ENCODE measurements around the gene DUSP14. TPM values are rescaled to one million over a fixed set of nuclear protein-coding genes. Genes with fewer than 3 reads are reported as not detected.

DUSP14 gene
- total RNA-seq, 2 donors from 2014 or later: 35.3 to 39.6 TPM

GRCh38 chr17:37546302-37546701 lies 56.6 kb downstream of the DUSP14 start:
- no peak for DNase-seq (ENCODE audit: low spot score)
- Histone ChIP-seq H3K4me1 (peaks cover 0 to 27% of the 10 kb centered on the region in 2 donors), H3K9me3 (no peaks in the 10 kb centered on the region), H3K27ac (no peak overlapping the region), H3K36me3 (peaks cover 13% of the 10 kb centered on the region), H3K4me3 (no peak overlapping the region), H3K27me3 (no peaks in the 10 kb centered on the region)
- no peak for TF ChIP-seq CTCF (IDR thresholded peaks at IDR 0.05)

- H3K27me3 ChIP-seq: no peaks in the 10 kb centered on the region
- H3K36me3 ChIP-seq: peaks cover 7% of the 10 kb centered on the region
- no peaks in the 10 kb centered on the region for H3K9me3 ChIP-seq
- H3K4me1 ChIP-seq: peaks cover 0 to 27% of the 10 kb centered on the region in 2 donors
- DNase-seq (ENCODE audit: low spot score): no peak
- TF ChIP-seq CTCF (IDR thresholded peaks at IDR 0.05): no peak
- peak overlapping the region in 1 of 2 donors; percentile 0 for H3K27ac ChIP-seq
- H3K4me3 ChIP-seq: no peak overlapping the region
These were observed 58.3 kb downstream of the DUSP14 start for GRCh38 chr17:37547986-37548385.

- Histone ChIP-seq H3K4me3 (no peak overlapping the region), H3K27me3 (no peaks in the 10 kb centered on the region), H3K4me1 (peaks cover 0 to 21% of the 10 kb centered on the region in 2 donors), H3K9me3 (no peaks in the 10 kb centered on the region), H3K36me3 (peaks cover 10% of the 10 kb centered on the region), H3K27ac (no peak overlapping the region)
- DNase-seq (ENCODE audit: low spot score): no peak
- no peak for TF ChIP-seq CTCF (IDR thresholded peaks at IDR 0.05)
These were observed 62.1 kb downstream of the DUSP14 start for GRCh38 chr17:37551788-37552187.

GRCh38 chr17:37553401-37553966 lies 63.8 kb downstream of the DUSP14 start:
- no peak for DNase-seq (ENCODE audit: low spot score)
- peaks cover 23% of the 10 kb centered on the region for H3K36me3 ChIP-seq
- no peak overlapping the region for H3K4me3 ChIP-seq
- H3K9me3 ChIP-seq: no peaks in the 10 kb centered on the region
- H3K27ac ChIP-seq: no peak overlapping the region
- H3K27me3 ChIP-seq: no peaks in the 10 kb centered on the region
- peaks cover 0 to 6% of the 10 kb centered on the region in 2 donors for H3K4me1 ChIP-seq
- TF ChIP-seq CTCF (IDR thresholded peaks at IDR 0.05): no peak

GRCh38 chr17:37555386-37555785 lies 65.7 kb downstream of the DUSP14 start:
- H3K27me3 ChIP-seq: no peaks in the 10 kb centered on the region
- H3K9me3 ChIP-seq: no peaks in the 10 kb centered on the region
- DNase-seq (ENCODE audit: low spot score): no peak
- H3K36me3 ChIP-seq: peaks cover 42% of the 10 kb centered on the region
- H3K4me3 ChIP-seq: no peak overlapping the region
- peaks cover 0 to 5% of the 10 kb centered on the region in 2 donors for H3K4me1 ChIP-seq
- TF ChIP-seq CTCF (IDR thresholded peaks at IDR 0.05): no peak
- no peak overlapping the region for H3K27ac ChIP-seq

GRCh38 chr17:37557482-37557881 lies 67.8 kb downstream of the DUSP14 start:
- H3K4me3 ChIP-seq: no peak overlapping the region
- H3K9me3 ChIP-seq: no peaks in the 10 kb centered on the region
- H3K36me3 ChIP-seq: peaks cover 62% of the 10 kb centered on the region
- H3K27ac ChIP-seq: no peak overlapping the region
- H3K4me1 ChIP-seq: no peaks in the 10 kb centered on the region
- H3K27me3 ChIP-seq: no peaks in the 10 kb centered on the region
- TF ChIP-seq CTCF (IDR thresholded peaks at IDR 0.05): no peak
- DNase-seq (ENCODE audit: low spot score): no peak

Data from right atrium auricular region (tissue), 2 donors.